HT-29 (cell line): ENCODE measurements around the gene SH3BP2. TPM values are rescaled to one million over a fixed set of nuclear protein-coding genes. Genes with fewer than 3 reads are reported as not detected.

Experiments used
- DNase-seq: peaks from one replicate; pipeline ENCODE4 v3.0.0-alpha.2; 2015; ENCODE audit warnings: low spot score
- total RNA-seq: library from RNA; depleted of rRNA; stranded (reverse); fragments of >200 nt; shearing (Covaris generic); gene quantifications from 2 replicates; pipeline ENCODE4 v1.2.3, GENCODE V29; 2014; rRNA removed

SH3BP2 gene
- total RNA-seq, 1 experiment from 2014 or later: 166 TPM

DNA sequence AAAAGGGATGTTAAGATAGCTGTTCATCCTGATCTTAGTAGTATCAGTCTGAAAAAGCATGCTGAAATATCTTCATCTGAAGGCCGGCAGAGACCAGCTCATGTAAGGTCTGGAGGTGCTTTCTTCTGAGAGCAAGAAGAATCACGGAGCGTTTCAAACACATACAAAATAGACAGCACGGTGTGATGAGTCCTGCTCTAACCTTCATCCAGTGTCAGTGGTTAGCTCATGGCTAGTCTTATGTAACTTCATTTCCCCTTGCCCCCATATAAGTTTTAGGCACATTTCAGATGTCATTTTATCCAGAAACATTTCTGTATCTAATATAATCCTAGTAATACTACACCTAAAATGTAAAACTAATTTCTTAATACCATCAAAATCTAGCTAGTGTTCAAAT, 78.6 kb downstream of the SH3BP2 start:
- DNase-seq: no peak

DNA sequence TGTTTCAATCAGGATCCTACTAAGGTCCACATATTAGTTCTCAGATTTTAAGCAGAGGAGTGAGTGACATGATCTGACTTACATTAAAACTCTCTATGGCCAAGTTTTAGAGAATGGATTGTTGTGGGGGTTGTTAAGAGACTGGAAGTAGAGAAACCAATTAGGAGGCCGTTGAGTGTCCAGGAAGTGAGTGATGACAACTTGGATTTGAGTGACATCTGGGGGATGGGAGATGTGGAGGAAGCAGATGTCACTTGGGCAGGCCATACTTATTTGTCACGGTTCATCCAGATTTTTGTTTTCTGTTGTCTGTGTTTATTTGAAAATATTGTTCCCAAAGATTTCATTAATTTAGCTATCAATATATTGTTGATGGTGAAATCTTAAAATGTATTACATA, 79.0 kb downstream of the SH3BP2 start:
- DNase-seq: no peak

DNA sequence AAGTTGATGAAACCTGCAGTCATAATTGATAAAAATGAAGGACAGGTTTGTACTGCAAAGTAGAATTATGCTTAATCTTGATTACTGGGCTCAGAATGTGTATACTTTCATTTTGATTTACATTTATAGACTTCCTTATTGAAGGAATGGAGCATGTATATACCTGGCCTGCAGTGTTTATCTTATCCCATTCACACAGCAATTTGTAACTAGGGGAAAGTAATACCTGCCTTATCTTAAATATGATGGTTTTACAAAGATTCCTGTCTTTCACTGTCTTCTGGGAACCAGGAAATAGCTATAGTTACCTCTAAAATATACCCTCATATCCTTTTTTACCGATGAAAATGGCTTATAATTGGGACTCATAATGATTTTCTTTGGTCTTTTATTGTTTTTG, 80.4 kb downstream of the SH3BP2 start:
- DNase-seq: peak; percentile 28

DNA sequence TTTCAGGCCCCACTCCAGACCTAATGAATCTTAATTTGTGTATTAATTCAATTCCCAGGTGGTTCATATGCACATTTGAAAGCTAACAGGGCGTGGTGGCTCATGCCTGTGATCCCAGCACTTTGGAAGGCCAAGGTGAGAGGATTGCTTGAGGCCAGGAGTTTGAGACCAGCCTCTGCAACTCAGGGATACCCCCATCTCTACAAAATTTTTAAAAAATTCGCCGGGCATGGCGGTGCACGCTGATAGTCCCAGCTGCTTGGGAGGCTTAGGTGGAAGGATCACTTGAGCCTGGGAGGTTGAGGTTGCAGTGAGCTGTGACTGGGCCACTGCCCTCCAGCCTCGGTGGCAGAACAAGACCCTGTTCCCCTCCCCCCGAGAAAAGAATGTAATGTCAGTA, 82.0 kb downstream of the SH3BP2 start:
- no peak for DNase-seq

DNA sequence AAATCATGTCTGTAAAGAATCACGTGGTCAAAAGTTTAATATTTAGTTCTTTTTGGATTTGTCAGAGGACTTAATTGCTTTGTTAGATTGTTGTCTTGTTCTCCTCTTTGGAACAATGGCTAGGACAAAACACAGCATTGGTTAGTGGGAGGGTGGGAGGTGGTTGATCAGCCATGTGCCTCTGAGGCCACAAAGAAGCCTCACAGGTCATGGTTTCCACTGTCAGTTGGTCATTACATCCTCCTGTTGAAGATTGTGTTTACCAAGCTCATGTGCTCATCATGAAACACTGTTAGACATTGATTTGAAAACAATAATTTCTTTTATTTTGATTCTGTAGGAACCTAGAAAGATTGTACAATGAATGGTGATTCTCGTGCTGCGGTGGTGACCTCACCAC, 82.7 kb downstream of the SH3BP2 start:
- no peak for DNase-seq

DNA sequence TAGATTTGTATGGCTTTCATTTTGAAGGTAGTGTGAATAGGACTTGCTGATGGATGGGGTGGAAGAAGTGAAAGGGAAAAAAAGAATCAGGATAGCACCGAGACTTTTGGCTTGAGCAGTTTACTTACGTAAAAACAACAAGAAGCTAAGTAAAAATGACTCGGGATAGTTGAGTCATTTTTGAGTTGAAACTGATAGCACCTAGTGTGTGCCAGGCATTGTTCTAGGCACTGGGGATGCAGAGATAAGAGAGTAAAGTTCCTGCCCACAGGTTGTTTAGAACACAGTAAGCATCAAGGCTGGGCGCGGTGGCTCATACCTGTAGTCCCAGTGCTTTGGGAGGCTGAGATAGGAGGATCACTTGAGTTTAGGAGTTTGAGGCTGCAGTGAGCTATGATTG, 85.5 kb downstream of the SH3BP2 start:
- no peak for DNase-seq

DNA sequence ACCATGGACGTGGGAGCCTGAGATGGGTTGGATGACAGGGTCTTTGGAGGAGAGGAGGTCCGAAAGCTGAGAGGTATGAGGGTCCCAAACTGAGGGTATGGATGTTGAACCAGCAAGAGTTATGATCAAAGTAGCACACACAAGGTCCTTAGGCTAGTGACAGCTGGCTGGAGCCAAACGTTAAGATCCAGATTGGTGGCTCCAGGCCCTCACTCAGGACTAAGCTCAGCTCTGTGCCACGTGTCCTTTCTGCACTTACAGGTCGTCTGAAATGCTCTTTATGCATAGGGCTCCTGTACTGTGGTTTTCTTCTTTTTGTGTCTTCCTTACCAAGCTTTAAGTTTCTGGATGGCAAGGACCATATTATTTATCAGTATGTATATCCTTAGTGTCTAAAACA, 86.1 kb downstream of the SH3BP2 start:
- DNase-seq: no peak

DNA sequence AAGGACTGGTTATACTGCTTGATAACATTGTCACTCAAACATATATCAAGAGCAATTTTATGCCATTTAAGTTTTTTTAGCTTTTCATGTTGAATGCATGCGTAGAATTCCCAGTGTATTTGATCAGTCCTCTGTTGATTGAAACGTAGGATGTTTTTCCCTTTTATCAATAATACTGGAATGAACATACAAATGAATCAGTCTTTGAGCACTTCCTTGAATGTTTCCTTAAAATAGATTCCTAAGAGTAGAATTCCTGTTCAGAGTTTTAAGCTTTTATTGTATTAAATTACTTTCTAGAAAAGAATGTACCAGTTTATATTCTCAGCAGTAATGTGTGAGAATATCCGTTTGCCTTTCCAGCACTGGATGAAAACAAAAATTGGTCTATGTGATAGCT, 88.5 kb downstream of the SH3BP2 start:
- DNase-seq: no peak

DNA sequence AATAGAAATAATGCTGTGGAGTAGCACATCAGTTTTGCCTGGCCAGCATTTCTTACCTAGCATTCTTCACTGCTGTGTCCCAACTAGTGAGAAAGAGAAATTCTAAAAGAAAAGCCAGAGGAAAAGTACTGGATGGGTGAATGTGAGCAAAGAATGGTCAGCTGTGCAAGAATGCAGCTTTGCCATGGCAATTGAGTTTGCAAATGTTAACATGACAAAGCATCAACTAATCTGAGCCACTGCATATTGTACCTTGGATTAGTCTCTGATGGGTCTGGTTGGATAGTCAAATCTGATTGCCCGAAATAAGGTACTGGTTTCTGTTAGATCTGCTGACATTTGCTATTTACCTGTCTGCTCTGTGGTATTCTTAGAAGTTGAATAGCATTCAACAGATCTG, 89.5 kb downstream of the SH3BP2 start:
- DNase-seq: no peak

DNA sequence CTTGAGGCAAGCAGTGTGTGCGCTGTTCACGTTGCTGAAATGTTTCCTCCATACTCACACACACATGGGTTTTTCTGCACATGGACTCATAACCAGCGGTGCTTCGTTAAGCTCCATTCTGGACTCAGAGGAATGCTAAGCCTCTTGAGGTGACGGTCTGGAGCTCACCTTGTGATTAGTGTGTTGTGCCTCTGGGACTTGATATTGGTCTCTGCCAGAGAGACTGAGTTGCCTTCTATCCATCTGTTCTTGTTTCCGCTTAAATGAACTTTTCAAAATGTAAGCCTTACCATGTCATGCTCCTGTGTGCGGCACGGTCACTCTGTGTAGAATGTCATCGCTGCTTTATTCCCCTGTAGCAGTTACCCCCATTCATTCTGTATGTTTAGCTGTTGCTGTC, 93.3 kb downstream of the SH3BP2 start:
- DNase-seq: no peak

DNA sequence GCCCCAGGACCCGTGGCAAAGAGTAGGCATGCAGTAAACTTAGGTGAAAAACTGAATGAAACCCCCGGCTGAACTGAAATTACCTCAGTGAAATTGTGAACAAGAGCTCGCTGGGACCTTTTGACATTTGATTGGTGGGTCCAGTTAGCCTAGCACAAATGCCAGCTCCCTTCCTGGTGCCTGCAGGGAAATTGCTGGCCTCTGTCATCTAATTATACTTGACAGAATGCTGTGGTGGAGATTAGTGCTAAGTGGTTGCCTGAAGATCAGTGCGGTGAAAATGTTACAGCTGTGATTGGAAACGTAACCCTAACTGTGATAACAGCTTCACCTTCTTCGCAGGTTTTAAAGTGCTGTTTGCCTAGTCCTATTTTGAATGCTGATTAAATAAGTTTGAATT, 93.7 kb downstream of the SH3BP2 start:
- no peak for DNase-seq

DNA sequence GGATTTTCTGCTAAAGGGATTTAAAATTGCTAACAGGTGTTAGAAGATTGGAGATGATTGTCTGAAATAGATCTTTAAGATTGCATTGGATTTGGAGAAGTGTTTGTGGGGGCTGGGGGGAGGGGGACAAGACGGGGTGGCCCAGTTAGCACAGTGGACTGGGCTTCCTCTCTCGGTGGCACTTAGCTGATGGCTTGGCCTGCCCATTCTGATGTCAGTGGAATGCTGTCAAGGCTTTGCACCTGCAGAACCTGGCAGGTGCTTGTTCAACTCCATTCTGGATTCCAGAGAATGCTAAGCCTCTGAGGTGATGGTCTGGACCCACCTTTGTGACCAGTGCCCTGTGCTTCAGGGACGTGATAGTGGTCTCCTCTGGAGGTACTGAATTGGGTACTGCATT, 94.5 kb downstream of the SH3BP2 start:
- no peak for DNase-seq

DNA sequence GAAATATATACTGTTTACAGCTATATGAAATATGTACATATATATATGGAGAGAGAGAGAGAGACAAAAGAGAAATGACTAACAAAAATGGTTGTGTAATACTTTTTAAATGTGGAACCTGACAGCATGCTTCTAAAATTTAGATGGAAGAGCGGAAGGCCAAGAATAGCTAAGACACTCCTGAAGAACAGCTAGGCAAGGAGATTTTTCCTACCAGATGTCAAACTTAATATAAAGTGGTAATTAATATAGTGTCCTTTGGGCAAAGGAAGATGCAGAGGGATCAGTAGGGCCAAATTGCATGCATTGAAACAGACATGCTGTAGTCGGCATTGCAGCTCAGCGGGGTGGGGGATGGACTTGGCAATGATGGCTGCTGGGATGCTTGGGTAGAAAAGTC, 96.0 kb downstream of the SH3BP2 start:
- no peak for DNase-seq

Other genes starting within 250 kb of the SH3BP2 start
- 99.9 and 119 TPM in 2 replicates for gene TNIP2, start 36.7 kb upstream of the SH3BP2 start, total RNA-seq
- 125 and 167 TPM in 2 replicates for gene ADD1, start 50.8 kb downstream of the SH3BP2 start, total RNA-seq
- 26.2 and 29.2 TPM in 2 replicates for gene NOP14, start 170.3 kb downstream of the SH3BP2 start, total RNA-seq
- gene GRK4, start 170.5 kb downstream of the SH3BP2 start, total RNA-seq: 2.3 and 3.7 TPM in 2 replicates